Calu3 (cell line): Measurements from ENCODE around the gene MYT1. TPM values are rescaled to one million over a fixed set of nuclear protein-coding genes. Genes with fewer than 3 reads are reported as not detected.

ENCODE experiments used
- BruUV-seq: library from RNA; stranded (reverse); fragments of 400-500 nt; replicated peaks from 2 replicates; lab custom pipeline; 2021; lab: Mats Ljungman, UMichigan
- CTCF ChIA-PET: fragments of 300-600 bp; sonication (Branson Sonifier 250); formaldehyde crosslinking; loops from one replicate; lab custom pipeline; 2022; ENCODE audit warnings: antibody characterized with exemption; lab: Charles Lee
- DNase-seq: peaks from one replicate; pipeline ENCODE4 v3.0.0; 2022
- H3K27ac Mint-ChIP-seq: one replicate; pipeline ENCODE4 v1.8.0; 2022; ENCODE audit warnings: mixed read lengths; ENCODE audit not compliant: unreplicated experiment
- H3K27me3 Mint-ChIP-seq: one replicate; pipeline ENCODE4 v1.8.0; 2022; ENCODE audit warnings: mixed read lengths; ENCODE audit not compliant: unreplicated experiment
- H3K36me3 Mint-ChIP-seq: one replicate; pipeline ENCODE4 v1.8.0; 2022; ENCODE audit warnings: mild to moderate bottlenecking, moderate library complexity, mixed read lengths; ENCODE audit not compliant: insufficient read depth, unreplicated experiment
- H3K4me1 Mint-ChIP-seq: one replicate; pipeline ENCODE4 v1.8.0; 2022; ENCODE audit warnings: mild to moderate bottlenecking, low read depth, mixed read lengths; ENCODE audit not compliant: unreplicated experiment
- H3K4me3 Mint-ChIP-seq: one replicate; pipeline ENCODE4 v1.8.0; 2022; ENCODE audit warnings: mild to moderate bottlenecking, low read depth, moderate library complexity, mixed read lengths; ENCODE audit not compliant: unreplicated experiment
- H3K9me3 Mint-ChIP-seq: one replicate; pipeline ENCODE4 v1.8.0; 2022; ENCODE audit warnings: low read depth, mixed read lengths; ENCODE audit not compliant: unreplicated experiment
- CTCF ChIP-seq: fragments of 200-600 bp; IDR thresholded peaks from one replicate; pipeline ENCODE4 v1.8.0; 2022; ENCODE audit warnings: antibody characterized with exemption; ENCODE audit not compliant: unreplicated experiment
- intact Hi-C: fragments of 100-400 bp; cut with micrococcal nuclease; formaldehyde crosslinking; loops from one replicate; pipeline ENCODE4 v1.10.0; 2022; ENCODE audit not compliant: unreplicated experiment
- total RNA-seq: library from RNA; stranded (reverse); gene quantifications from 2 replicates; pipeline ENCODE4 v1.2.3, GENCODE V29; 2022

The MYT1 gene
- total RNA-seq, 1 experiment from 2014 or later: 0.45 TPM

- DNase-seq: no peak
- Mint-ChIP-seq H3K4me3 (no peak overlapping the region), H3K27ac (no peak overlapping the region), H3K27me3 (no peaks in the 10 kb centered on the region), H3K36me3 (peaks cover 8% of the 10 kb centered on the region), H3K9me3 (peaks cover 10% of the 10 kb centered on the region), H3K4me1 (no peaks in the 10 kb centered on the region)
- no peak for TF ChIP-seq CTCF
- CTCF ChIA-PET: no interaction called here
- no TSS peak for BruUV-seq
- intact Hi-C loops: no loop called here
These were observed 105.6 kb downstream of the MYT1 start for GRCh38 chr20:64269604-64270411.

GRCh38 chr20:64271636-64272035 is 107.4 kb downstream of the MYT1 start:
- Mint-ChIP-seq H3K27ac (no peak overlapping the region), H3K4me1 (no peaks in the 10 kb centered on the region), H3K9me3 (peaks cover 10% of the 10 kb centered on the region), H3K4me3 (no peak overlapping the region), H3K27me3 (no peaks in the 10 kb centered on the region), H3K36me3 (peaks cover 8% of the 10 kb centered on the region)
- CTCF ChIA-PET: no interaction called here
- no peak for TF ChIP-seq CTCF
- DNase-seq: no peak
- intact Hi-C loops: no loop called here
- no TSS peak for BruUV-seq

- intact Hi-C loops: no loop called here
- no peak overlapping the region for H3K4me3 Mint-ChIP-seq
- CTCF ChIA-PET: no interaction called here
- no peak for DNase-seq
- no TSS peak for BruUV-seq
- H3K36me3 Mint-ChIP-seq: peaks cover 8% of the 10 kb centered on the region
- no peaks in the 10 kb centered on the region for H3K4me1 Mint-ChIP-seq
- no peaks in the 10 kb centered on the region for H3K27me3 Mint-ChIP-seq
- H3K27ac Mint-ChIP-seq: no peak overlapping the region
- peaks cover 10% of the 10 kb centered on the region for H3K9me3 Mint-ChIP-seq
- no peak for TF ChIP-seq CTCF
These were observed 108.9 kb downstream of the MYT1 start for GRCh38 chr20:64273109-64273508.

- CTCF ChIA-PET: no interaction called here
- no TSS peak for BruUV-seq
- H3K9me3 Mint-ChIP-seq: no peaks in the 10 kb centered on the region
- no peaks in the 10 kb centered on the region for H3K27me3 Mint-ChIP-seq
- H3K27ac Mint-ChIP-seq: no peak overlapping the region
- DNase-seq: no peak
- peaks cover 8% of the 10 kb centered on the region for H3K4me1 Mint-ChIP-seq
- peaks cover 5% of the 10 kb centered on the region for H3K36me3 Mint-ChIP-seq
- no peak for TF ChIP-seq CTCF
- no peak overlapping the region for H3K4me3 Mint-ChIP-seq
- intact Hi-C loops: no loop called here
These were observed 112.6 kb downstream of the MYT1 start for GRCh38 chr20:64276817-64277216.
